H1 (cell line): ENCODE results near the gene SMIM24. TPM values are rescaled to one million over a fixed set of nuclear protein-coding genes. Genes with fewer than 3 reads are reported as not detected.

Source experiments
- ATF3 ChIP-seq: IDR thresholded peaks from 2 replicates; pipeline ENCODE4 v1.6.1; 2011; ENCODE audit warnings: low read depth, mild to moderate bottlenecking, low read length; ENCODE audit not compliant: insufficient read depth
- HDAC6 ChIP-seq: IDR thresholded peaks from one replicate; pipeline ENCODE4 v1.7.1; 2012; ENCODE audit warnings: low read depth, mild to moderate bottlenecking, inconsistent platforms, low read length, moderate library complexity
- RBBP5 ChIP-seq: IDR thresholded peaks from 2 replicates; pipeline ENCODE4 v1.7.1; 2012; ENCODE audit warnings: low read depth, mild to moderate bottlenecking, inconsistent platforms, low read length, moderate library complexity, borderline replicate concordance
- RNF2 ChIP-seq: fragments of 200-900, 300-1000 bp; sonication (generic); IDR thresholded peaks from 2 replicates; pipeline ENCODE4 v1.7.1; 2016; ENCODE audit warnings: borderline replicate concordance, low read depth, mild to moderate bottlenecking, antibody characterized with exemption, low read length; ENCODE audit not compliant: poor library complexity, severe bottlenecking; ENCODE audit errors: missing control alignments
- RXRA ChIP-seq: IDR thresholded peaks from 2 replicates; pipeline ENCODE4 v1.6.1; 2011; ENCODE audit warnings: low read depth, mild to moderate bottlenecking, low read length, moderate library complexity; ENCODE audit not compliant: insufficient read depth
- SAP30 ChIP-seq: fragments of 300-600 bp; sonication (generic); IDR thresholded peaks from 2 replicates; pipeline ENCODE4 v1.7.1; 2012; ENCODE audit warnings: low read length, moderate library complexity, mild to moderate bottlenecking, inconsistent platforms; ENCODE audit not compliant: insufficient read depth, insufficient replicate concordance
- SP4 ChIP-seq: IDR thresholded peaks from 2 replicates; pipeline ENCODE4 v1.6.1; 2012; ENCODE audit warnings: low read length, inconsistent platforms
- YY1 ChIP-seq: IDR thresholded peaks from 2 replicates; pipeline ENCODE4 v1.6.1; 2011; ENCODE audit warnings: low read depth, mild to moderate bottlenecking, low read length
- polyA plus RNA-seq, 7 experiments: library from polyadenylated mRNA; depleted of rRNA in 3 of 7; stranded (reverse) in 5 of 7; unstranded in 2 of 7; fragments of >200 nt in 5 of 7; fragments of 200-250 nt in 2 of 7; gene quantifications; 1 replicate in 5 of 7; 2 replicates in 1 of 7; 4 replicates in 1 of 7; pipeline versions ENCODE4 v1.2.1 to v1.2.3, GENCODE V29; 2011 to 2013; ENCODE audit warnings: missing spikeins in 2 of 7, mixed read lengths in 2 of 7
- total RNA-seq: library from RNA; stranded (reverse); fragmentation: NEBNext Ultra II Directional; extraction: Animal tissue kit (Norgen Biotek cat#: 25700); gene quantifications from 2 replicates; pipeline ENCODE4 v1.2.1, GENCODE V29; 2021

The SMIM24 gene
- total and polyA plus RNA-seq, 2 of the 8 experiments (the other 6 are each of a cell fraction or from before 2014, with no cell fraction given) = 3.8 to 4.5 TPM

- TF ChIP-seq RXRA (no peak), ATF3 (no peak), RBBP5 (no peak), SAP30 (no peak), SP4 (no peak), HDAC6 (no peak), YY1 (no peak), RNF2 (no peak)
Observed at GRCh38 chr19:3516675-3517207, 36.4 kb upstream of the SMIM24 start (continued).
